HG03097 (cell line): ENCODE data around the gene KCNA1.

Experiments
- ATAC-seq: cut with Tn5 transposase; IDR thresholded peaks from one replicate; pipeline ENCODE4 v1.9.1; 2021; ENCODE audit not compliant: unreplicated experiment, low FRiP score

KCNA1 gene

DNA sequence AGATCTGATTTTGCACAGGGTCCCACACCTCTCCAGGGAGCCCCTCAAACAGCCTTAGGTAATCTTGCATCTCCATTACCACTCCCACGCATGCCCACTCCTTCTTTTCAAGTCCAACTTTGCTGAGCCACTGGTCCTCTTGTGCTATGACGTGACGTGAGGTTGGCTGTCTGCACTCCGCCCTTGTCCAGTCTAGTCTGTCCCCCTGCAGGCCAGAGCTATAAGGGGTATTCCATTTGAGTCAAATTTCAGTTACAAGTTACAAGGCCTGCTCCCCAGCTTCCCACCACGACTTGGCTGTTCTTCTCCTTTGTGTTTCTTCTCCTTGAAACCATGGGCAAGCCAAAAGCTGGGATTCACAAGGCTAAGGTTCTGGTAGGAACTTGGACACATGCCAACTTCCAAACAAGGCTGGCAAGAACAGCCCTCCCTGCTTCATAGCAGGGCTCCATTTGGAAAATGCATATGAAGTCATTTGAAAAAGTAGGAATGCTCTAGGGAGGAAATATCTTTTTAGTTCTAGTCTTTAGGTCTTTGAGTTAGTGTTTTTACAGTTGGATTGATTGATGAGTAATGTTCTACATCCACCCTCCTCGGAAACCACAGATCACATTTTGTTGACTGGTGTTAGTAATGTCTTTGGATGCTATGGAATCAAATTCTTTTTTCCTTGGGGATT lies 49.1 kb downstream of the KCNA1 start:
- no peak for ATAC-seq

DNA sequence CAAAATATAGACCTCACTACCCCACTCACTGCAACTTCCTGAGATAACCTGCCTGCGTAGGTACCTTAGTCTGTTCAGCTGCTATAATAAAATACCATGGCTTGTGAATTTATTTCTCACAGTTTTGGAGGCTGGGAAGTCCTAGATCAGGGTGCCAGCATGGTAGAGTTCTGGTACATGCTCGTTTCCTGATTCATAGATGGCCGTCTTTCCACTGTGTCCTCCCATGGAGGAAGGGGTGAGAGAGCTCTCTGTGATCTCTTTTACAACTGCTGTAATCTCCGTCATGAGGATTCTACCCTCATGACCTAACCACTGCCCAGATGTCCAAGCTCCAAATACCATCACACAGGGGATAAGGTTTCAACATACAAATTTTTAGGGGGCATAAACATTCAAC lies 49.7 kb downstream of the KCNA1 start:
- no peak for ATAC-seq

DNA sequence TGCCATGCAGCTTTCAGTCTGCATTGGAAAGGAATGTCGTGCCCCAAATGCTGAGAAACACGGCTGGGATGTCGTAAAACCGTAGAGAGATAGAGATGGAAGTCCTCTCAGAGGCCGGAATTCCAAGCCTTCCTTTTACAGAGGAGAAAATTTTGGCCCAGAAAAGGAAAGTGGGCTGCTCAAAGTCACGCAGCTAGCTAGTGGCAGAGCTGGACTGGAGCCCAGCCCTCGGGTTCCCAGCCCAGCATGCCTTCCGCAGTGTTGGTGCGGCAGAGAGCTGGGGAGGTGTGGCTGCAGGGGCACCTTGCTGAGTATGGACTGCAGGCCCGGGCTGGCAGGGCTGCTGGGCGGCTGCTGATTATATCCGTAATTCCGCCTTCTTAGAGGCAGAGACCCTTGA lies 50.3 kb downstream of the KCNA1 start:
- no peak for ATAC-seq

DNA sequence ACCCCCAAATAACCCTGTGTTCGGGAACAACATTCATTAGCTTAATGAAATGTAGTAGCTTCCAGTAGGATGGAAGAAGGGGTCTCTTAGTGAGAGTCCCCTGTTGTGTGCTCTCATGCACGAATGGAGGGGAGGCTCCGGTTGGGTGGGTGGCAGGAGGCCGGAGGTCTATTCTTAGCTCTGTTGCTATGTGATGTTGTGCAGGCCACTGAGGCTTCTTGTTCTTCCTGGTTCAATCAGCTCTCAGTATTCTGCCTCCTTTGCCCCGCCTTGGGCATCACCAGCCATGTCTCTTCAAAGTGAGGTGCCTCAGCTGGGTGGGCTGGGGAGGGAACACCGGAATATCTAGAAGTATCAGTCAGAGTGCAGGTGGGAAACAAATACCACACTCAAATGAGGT lies 50.8 kb downstream of the KCNA1 start:
- no peak for ATAC-seq

DNA sequence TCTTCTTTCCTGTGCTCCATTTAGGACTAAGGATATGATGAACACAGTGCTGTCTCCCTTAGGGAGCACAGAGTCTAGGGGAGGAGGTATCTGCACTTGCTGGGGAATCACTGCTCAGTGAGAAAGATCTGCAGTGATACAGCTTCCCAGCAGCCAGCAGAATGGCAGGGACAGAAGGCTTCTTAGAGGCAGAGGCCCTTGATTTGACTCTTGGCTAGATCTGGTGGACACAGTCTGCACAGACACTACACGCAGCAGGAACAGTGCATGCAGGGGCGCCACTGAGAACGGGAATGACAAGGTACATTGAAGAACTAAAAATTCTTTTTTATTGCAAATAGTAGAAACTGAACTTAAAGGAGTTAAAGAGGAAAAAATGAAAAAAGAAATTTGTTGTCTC lies 51.6 kb downstream of the KCNA1 start:
- no peak for ATAC-seq

DNA sequence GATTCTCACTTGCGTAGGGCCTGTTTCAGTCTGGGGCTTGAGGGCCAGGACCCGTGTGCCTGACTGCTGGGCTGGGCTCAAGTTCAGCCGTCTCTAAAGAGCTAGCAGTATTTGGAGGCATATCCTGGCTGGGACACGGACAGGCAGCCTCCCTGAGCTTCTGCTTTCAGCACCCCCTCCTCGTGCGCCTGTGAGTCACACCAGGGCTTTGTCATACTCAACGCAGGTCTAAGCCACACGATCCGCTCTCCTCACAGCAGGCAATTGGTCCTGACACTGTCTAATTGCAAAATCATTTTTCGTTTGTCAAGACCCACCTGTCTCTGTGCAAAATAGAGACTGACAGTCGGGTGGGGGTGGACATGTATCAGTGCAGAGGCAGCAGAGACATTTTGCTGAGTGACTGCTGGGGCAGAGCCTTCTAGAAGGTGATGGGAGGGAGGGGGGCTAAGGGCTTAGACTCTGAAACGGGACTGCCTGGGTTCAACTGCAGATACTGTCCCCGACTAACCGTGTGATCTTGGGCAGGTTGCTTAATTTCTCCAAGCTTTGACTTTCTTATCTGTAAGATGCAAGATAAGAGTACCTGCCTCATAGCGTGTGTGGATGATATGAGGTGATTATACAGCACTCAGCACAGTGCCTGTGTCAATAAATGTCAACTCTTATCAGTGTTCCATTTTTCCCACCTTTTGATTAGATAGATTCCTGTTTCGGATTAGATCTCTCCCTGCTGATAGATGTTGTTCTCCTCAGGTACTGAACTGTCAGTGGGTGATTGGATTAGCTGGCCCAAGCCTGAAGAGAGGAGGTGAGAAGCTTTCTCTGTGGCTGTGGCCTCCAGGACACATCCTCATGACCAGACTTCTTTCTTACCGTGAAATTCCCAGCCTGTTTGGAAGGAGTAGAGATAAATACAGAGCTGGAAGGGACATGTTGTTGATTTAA lies 53.1 kb downstream of the KCNA1 start:
- no peak for ATAC-seq
